ENCODE data around the gene SH3GL1. TPM values are rescaled to one million over a fixed set of nuclear protein-coding genes. Genes with fewer than 3 reads are reported as not detected.
"Not testable (repeated sequence)": the region's sequence is repeated elsewhere in the genome, so short reads cannot be mapped to it uniquely, and the experiment has no call there.

Gene SH3GL1
- total RNA-seq, 1 donor from 2014 or later, result 101 TPM

- no peak overlapping the region for H3K27ac ChIP-seq (ENCODE audit: low read depth, low read length)
- DNase-seq (ENCODE audit: low read depth) (peak; percentile 27), FAIRE-seq (no peak)
- H3K4me1 ChIP-seq (ENCODE audit: insufficient read depth, low read length), result peaks cover 12% of the 10 kb centered on the region
- no peak for TF ChIP-seq EZH2 (IDR thresholded peaks at IDR 0.05; ENCODE audit: insufficient read depth, low read length)
- no peak for TF ChIP-seq CTCF (IDR thresholded peaks at IDR 0.05; ENCODE audit: insufficient read depth, low read depth, low read length)
- H3K27me3 ChIP-seq (ENCODE audit: insufficient read depth, low read length), result no peaks in the 10 kb centered on the region
- peak overlapping the region; percentile 78 for H2AFZ ChIP-seq (ENCODE audit: low read depth, low read length)
- peak overlapping the region; percentile 52 for H3K4me3 ChIP-seq (ENCODE audit: insufficient read depth, low read depth, low read length)
- H3K27ac Mint-ChIP-seq (ENCODE audit: unreplicated experiment), result peak overlapping the region; percentile 47
- H3K79me2 ChIP-seq (ENCODE audit: insufficient read depth, low read length), result no peaks in the 10 kb centered on the region
- no peaks in the 10 kb centered on the region for H4K20me1 ChIP-seq (ENCODE audit: insufficient read depth, low read length)
- peak overlapping the region; percentile 87 for H3K4me2 ChIP-seq (ENCODE audit: low read length)
- peak overlapping the region; percentile 67 for H3K9ac ChIP-seq (ENCODE audit: low read length)
- H3K9me3 ChIP-seq (ENCODE audit: insufficient read depth, low read depth, low read length), result no peaks in the 10 kb centered on the region
- H3K27me3 Mint-ChIP-seq (ENCODE audit: low read depth, unreplicated experiment), result peaks cover 5% of the 10 kb centered on the region
- H3K4me3 Mint-ChIP-seq (ENCODE audit: unreplicated experiment), result no peak overlapping the region
- H3K4me1 Mint-ChIP-seq (ENCODE audit: low read depth, unreplicated experiment), result peaks cover 5% of the 10 kb centered on the region
- peaks cover 9% of the 10 kb centered on the region for H3K9me3 Mint-ChIP-seq (ENCODE audit: unreplicated experiment)
- no peaks in the 10 kb centered on the region for H3K36me3 ChIP-seq (ENCODE audit: insufficient read depth, low read length)
- H3K36me3 Mint-ChIP-seq (ENCODE audit: low read depth, unreplicated experiment), result peaks cover 4% of the 10 kb centered on the region
Measured at GRCh38 chr19:4337906-4338440, 62.4 kb downstream of the SH3GL1 start.

DNA sequence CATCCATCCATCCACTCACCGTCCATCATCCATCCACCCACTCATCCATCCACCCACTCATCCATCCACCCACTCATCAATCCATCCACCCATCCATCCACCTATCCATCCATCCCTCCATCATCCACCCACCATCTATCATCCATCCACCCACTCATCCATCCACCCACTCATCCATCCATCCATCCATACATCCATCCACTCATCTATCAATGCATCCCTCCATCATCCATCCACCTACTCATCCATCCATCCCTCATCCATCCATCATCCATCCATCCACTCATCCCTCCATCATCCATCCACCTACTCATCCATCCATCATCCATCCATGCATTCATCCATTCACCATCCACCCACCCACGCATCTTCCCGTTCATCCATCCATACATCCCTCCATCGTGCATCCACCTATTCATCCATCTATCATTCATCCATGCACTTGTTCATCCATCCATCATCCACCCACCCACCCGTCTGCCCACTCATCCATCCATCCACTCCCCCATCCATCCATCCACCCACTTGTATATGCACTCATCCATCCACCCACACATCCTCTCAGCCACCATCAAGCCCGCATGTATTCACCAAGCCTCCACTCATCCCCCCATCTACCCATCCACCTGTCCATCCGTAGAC lies 65.3 kb downstream of the SH3GL1 start:
- H3K4me3 Mint-ChIP-seq (ENCODE audit: unreplicated experiment), result no peak overlapping the region
- H3K4me1 ChIP-seq (ENCODE audit: insufficient read depth, low read length), result peaks cover 6% of the 10 kb centered on the region
- H3K27ac Mint-ChIP-seq (ENCODE audit: unreplicated experiment), result no peak overlapping the region
- H2AFZ ChIP-seq (ENCODE audit: low read depth, low read length), result no peak overlapping the region
- TF ChIP-seq EZH2 (IDR thresholded peaks at IDR 0.05; ENCODE audit: insufficient read depth, low read length) (no peak), CTCF (IDR thresholded peaks at IDR 0.05; ENCODE audit: insufficient read depth, low read depth, low read length) (no peak)
- peaks cover 4% of the 10 kb centered on the region for H3K36me3 Mint-ChIP-seq (ENCODE audit: low read depth, unreplicated experiment)
- H3K79me2 ChIP-seq (ENCODE audit: insufficient read depth, low read length), result no peaks in the 10 kb centered on the region
- no peak overlapping the region for H3K4me2 ChIP-seq (ENCODE audit: low read length)
- H3K9me3 ChIP-seq (ENCODE audit: insufficient read depth, low read depth, low read length), result no peaks in the 10 kb centered on the region
- no peaks in the 10 kb centered on the region for H3K36me3 ChIP-seq (ENCODE audit: insufficient read depth, low read length)
- H3K4me3 ChIP-seq (ENCODE audit: insufficient read depth, low read depth, low read length), result no peak overlapping the region
- no peak overlapping the region for H3K9ac ChIP-seq (ENCODE audit: low read length)
- FAIRE-seq (no peak), DNase-seq (ENCODE audit: low read depth) (no peak)
- no peak overlapping the region for H3K27ac ChIP-seq (ENCODE audit: low read depth, low read length)
- peaks cover 9% of the 10 kb centered on the region for H3K9me3 Mint-ChIP-seq (ENCODE audit: unreplicated experiment)
- H3K27me3 Mint-ChIP-seq (ENCODE audit: low read depth, unreplicated experiment), result peaks cover 5% of the 10 kb centered on the region
- no peaks in the 10 kb centered on the region for H4K20me1 ChIP-seq (ENCODE audit: insufficient read depth, low read length)
- H3K27me3 ChIP-seq (ENCODE audit: insufficient read depth, low read length), result no peaks in the 10 kb centered on the region
- H3K4me1 Mint-ChIP-seq (ENCODE audit: low read depth, unreplicated experiment), result peaks cover 2% of the 10 kb centered on the region

DNA sequence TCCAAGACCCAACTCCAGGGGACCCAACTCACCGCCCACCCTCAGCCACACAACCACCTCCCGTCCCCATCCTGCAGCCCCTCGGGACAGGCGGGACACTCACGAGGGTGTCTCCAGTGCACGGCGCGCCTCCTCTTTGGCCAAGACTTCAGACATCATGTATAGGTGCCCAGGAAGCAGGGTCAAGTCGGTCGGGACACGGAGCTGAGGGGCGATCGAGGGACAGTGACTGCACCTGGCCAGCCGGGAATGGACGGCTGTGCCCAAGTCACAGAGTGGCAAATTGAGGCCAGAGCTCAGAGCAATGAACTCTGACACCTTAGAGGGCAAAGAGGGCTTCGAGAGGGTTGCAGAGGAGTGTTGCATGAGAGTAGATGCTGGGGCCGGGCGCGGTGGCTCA lies 70.5 kb downstream of the SH3GL1 start:
- Histone ChIP-seq H3K27me3 (ENCODE audit: insufficient read depth, low read length) (no peaks in the 10 kb centered on the region), H3K9me3 (ENCODE audit: insufficient read depth, low read depth, low read length) (no peaks in the 10 kb centered on the region), H3K79me2 (ENCODE audit: insufficient read depth, low read length) (no peaks in the 10 kb centered on the region), H3K27ac (ENCODE audit: low read depth, low read length) (no peak overlapping the region), H2AFZ (ENCODE audit: low read depth, low read length) (no peak overlapping the region), H3K4me1 (ENCODE audit: insufficient read depth, low read length) (peaks cover 3% of the 10 kb centered on the region), H4K20me1 (ENCODE audit: insufficient read depth, low read length) (no peaks in the 10 kb centered on the region), H3K9ac (ENCODE audit: low read length) (no peak overlapping the region), H3K4me3 (ENCODE audit: insufficient read depth, low read depth, low read length) (no peak overlapping the region), H3K4me2 (ENCODE audit: low read length) (no peak overlapping the region), H3K36me3 (ENCODE audit: insufficient read depth, low read length) (no peaks in the 10 kb centered on the region)
- Mint-ChIP-seq H3K4me1 (ENCODE audit: low read depth, unreplicated experiment) (peaks cover 2% of the 10 kb centered on the region), H3K27ac (ENCODE audit: unreplicated experiment) (no peak overlapping the region), H3K4me3 (ENCODE audit: unreplicated experiment) (no peak overlapping the region), H3K9me3 (ENCODE audit: unreplicated experiment) (no peaks in the 10 kb centered on the region), H3K27me3 (ENCODE audit: low read depth, unreplicated experiment) (no peaks in the 10 kb centered on the region), H3K36me3 (ENCODE audit: low read depth, unreplicated experiment) (peaks cover 5% of the 10 kb centered on the region)
- FAIRE-seq (no peak), DNase-seq (ENCODE audit: low read depth) (no peak)
- no peak for TF ChIP-seq EZH2 (IDR thresholded peaks at IDR 0.05; ENCODE audit: insufficient read depth, low read length)
- TF ChIP-seq CTCF (IDR thresholded peaks at IDR 0.05; ENCODE audit: insufficient read depth, low read depth, low read length), result no peak

GRCh38 chr19:4328991-4329681 lies 71.2 kb downstream of the SH3GL1 start:
- not testable (repeated sequence) for DNase-seq (ENCODE audit: low read depth); H3K9me3 Mint-ChIP-seq (ENCODE audit: unreplicated experiment); H3K4me1 ChIP-seq (ENCODE audit: insufficient read depth, low read length); FAIRE-seq; H3K79me2 ChIP-seq (ENCODE audit: insufficient read depth, low read length); H3K27me3 Mint-ChIP-seq (ENCODE audit: low read depth, unreplicated experiment); H3K36me3 Mint-ChIP-seq (ENCODE audit: low read depth, unreplicated experiment); H3K9me3 ChIP-seq (ENCODE audit: insufficient read depth, low read depth, low read length); H3K27me3 ChIP-seq (ENCODE audit: insufficient read depth, low read length); H3K4me1 Mint-ChIP-seq (ENCODE audit: low read depth, unreplicated experiment); H4K20me1 ChIP-seq (ENCODE audit: insufficient read depth, low read length); H3K27ac ChIP-seq (ENCODE audit: low read depth, low read length); H3K36me3 ChIP-seq (ENCODE audit: insufficient read depth, low read length); H3K27ac Mint-ChIP-seq (ENCODE audit: unreplicated experiment)
- H3K4me3 ChIP-seq (ENCODE audit: insufficient read depth, low read depth, low read length), result peak overlapping the region; percentile 49
- H2AFZ ChIP-seq (ENCODE audit: low read depth, low read length), result peak overlapping the region; percentile 85
- peak overlapping the region; percentile 57 for H3K9ac ChIP-seq (ENCODE audit: low read length)
- H3K4me3 Mint-ChIP-seq (ENCODE audit: unreplicated experiment), result peak overlapping the region; percentile 82
- peak overlapping the region; percentile 84 for H3K4me2 ChIP-seq (ENCODE audit: low read length)
